ENCODE data around the gene TNFRSF8.

DNA sequence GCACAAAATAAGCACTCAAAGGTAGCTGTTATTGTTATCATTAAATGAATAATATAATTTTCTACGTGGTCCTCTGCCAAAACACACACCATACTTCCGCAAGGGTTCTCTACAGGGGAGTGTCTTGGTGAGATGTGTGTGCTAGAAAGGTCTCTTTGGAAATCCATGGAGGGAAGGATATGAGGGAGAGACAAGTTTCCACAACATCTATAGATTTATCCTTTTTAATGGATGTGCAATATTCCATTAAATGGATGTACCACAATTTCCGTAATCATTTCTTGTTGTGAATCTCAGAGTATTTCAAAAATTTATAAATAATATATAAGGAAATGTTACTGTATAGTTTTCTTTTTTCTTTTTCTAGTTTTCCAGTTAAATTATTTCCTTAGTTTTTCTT is 2.6 kb upstream of the TNFRSF8 start:
- no peak for TF ChIP-seq CTCF (conservative IDR thresholded peaks at IDR 0.05 in 1 of 2, IDR thresholded peaks at IDR 0.05 in 1 of 2; ENCODE audit: low read depth in 1 of 2, low read length in 2 of 2)
- no peak for TF ChIP-seq EZH2 (IDR thresholded peaks at IDR 0.05; ENCODE audit: low read length, missing control alignments)
